ENCODE data around the gene KRT39.

DNA sequence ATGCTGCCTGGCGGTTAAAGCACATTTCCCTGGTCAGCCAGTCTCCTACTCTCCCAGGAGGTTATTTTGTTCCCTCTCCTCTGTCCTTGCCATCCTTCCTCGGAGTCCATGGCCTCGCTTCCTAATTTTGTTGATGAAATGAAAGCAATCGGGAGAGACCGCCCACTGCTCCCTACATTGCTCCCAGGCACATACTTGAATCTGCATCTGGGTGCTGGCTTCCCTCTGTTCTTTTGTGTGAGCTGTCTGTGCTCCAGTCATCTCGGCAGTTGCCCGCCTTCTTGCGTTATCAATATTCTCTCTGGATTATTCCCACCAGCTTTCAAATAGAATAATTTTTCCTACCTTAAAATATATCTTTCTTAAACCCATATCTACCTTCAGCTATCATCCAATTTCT, 40.4 kb downstream of the KRT39 start:
- TF ChIP-seq, protein P1, sequence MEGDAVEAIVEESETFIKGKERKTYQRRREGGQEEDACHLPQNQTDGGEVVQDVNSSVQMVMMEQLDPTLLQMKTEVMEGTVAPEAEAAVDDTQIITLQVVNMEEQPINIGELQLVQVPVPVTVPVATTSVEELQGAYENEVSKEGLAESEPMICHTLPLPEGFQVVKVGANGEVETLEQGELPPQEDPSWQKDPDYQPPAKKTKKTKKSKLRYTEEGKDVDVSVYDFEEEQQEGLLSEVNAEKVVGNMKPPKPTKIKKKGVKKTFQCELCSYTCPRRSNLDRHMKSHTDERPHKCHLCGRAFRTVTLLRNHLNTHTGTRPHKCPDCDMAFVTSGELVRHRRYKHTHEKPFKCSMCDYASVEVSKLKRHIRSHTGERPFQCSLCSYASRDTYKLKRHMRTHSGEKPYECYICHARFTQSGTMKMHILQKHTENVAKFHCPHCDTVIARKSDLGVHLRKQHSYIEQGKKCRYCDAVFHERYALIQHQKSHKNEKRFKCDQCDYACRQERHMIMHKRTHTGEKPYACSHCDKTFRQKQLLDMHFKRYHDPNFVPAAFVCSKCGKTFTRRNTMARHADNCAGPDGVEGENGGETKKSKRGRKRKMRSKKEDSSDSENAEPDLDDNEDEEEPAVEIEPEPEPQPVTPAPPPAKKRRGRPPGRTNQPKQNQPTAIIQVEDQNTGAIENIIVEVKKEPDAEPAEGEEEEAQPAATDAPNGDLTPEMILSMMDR (IDR thresholded peaks at IDR 0.05; ENCODE audit: borderline replicate concordance, extremely low read depth, low read length, poor library complexity, severe bottlenecking) = no peak
- TF ChIP-seq EZH2 (IDR thresholded peaks at IDR 0.05; ENCODE audit: borderline replicate concordance, low read depth, low read length, severe bottlenecking) = no peak

All from DND-41 (cell line).